MM.1S (cell line): Measurements from ENCODE around the gene C2CD2.

ENCODE experiments used
- DNase-seq: peaks from one replicate; pipeline ENCODE4 v3.0.0-alpha.2; 2015
- H2AFZ ChIP-seq: fragments of 300-600 bp; sonication (generic); 2 replicates; pipeline ENCODE4 v1.6.0; 2016; ENCODE audit warnings: antibody characterized with exemption, low read length
- H3F3A ChIP-seq: fragments of 300-600 bp; sonication (generic); 2 replicates; pipeline ENCODE4 v1.6.1; 2016; ENCODE audit warnings: mild to moderate bottlenecking, antibody characterized with exemption, low read length, moderate library complexity, mixed read lengths; ENCODE audit not compliant: insufficient read depth
- H3K27ac ChIP-seq: fragments of 300-600 bp; sonication (generic); 2 replicates; pipeline ENCODE4 v1.5.1; 2016; ENCODE audit warnings: mild to moderate bottlenecking, low read length
- H3K27me3 ChIP-seq: fragments of 300-600 bp; sonication (generic); replicated peaks from 2 replicates; pipeline ENCODE4 v1.6.0; 2016; ENCODE audit warnings: low read length; ENCODE audit not compliant: insufficient read depth
- H3K36me3 ChIP-seq: fragments of 300-600 bp; sonication (generic); replicated peaks from 2 replicates; pipeline ENCODE4 v1.6.1; 2016; ENCODE audit warnings: mild to moderate bottlenecking, low read length, mixed read lengths; ENCODE audit not compliant: insufficient read depth
- H3K4me1 ChIP-seq: fragments of 300-600 bp; sonication (generic); 2 replicates; pipeline ENCODE4 v1.6.1; 2016; ENCODE audit warnings: low read length, mixed read lengths
- H3K4me2 ChIP-seq: fragments of 300-600 bp; sonication (generic); 2 replicates; pipeline ENCODE4 v1.6.0; 2016; ENCODE audit warnings: low read depth, low read length
- H3K4me3 ChIP-seq: fragments of 300-600 bp; sonication (generic); 2 replicates; pipeline ENCODE4 v1.5.1; 2016; ENCODE audit warnings: low read length, mixed read lengths
- H3K79me2 ChIP-seq: fragments of 300-600 bp; sonication (generic); 2 replicates; pipeline ENCODE4 v1.6.1; 2016; ENCODE audit warnings: mixed run types, low read length, mixed read lengths
- H3K9ac ChIP-seq: fragments of 300-600 bp; sonication (generic); 2 replicates; pipeline ENCODE4 v1.6.1; 2016; ENCODE audit warnings: low read length, mixed read lengths
- H3K9me2 ChIP-seq: fragments of 300-600 bp; sonication (generic); replicated peaks from 2 replicates; pipeline ENCODE4 v1.6.1; 2016; ENCODE audit warnings: mild to moderate bottlenecking, low read length, mixed read lengths; ENCODE audit not compliant: insufficient read depth
- H3K9me3 ChIP-seq: fragments of 300-600 bp; sonication (generic); replicated peaks from 2 replicates; pipeline ENCODE4 v1.6.1; 2016; ENCODE audit warnings: mild to moderate bottlenecking, low read length, mixed read lengths; ENCODE audit not compliant: insufficient read depth
- H4K20me1 ChIP-seq: fragments of 300-600 bp; sonication (generic); 2 replicates; pipeline ENCODE4 v1.6.1; 2016; ENCODE audit warnings: mild to moderate bottlenecking, low read length, moderate library complexity, mixed read lengths; ENCODE audit not compliant: insufficient read depth
- EZH2 ChIP-seq: fragments of 300-600 bp; sonication (generic); optimal IDR thresholded peaks from 2 replicates; pipeline ENCODE3; 2017; ENCODE audit warnings: low read depth, mild to moderate bottlenecking, antibody characterized with exemption, low read length, mixed read lengths
- EZH2phosphoT487 ChIP-seq: fragments of 300-600 bp; sonication (generic); IDR thresholded peaks from 2 replicates; pipeline ENCODE4 v1.6.1; 2018; ENCODE audit warnings: antibody characterized with exemption, low read length
- TF ChIP-seq, protein P1 (sequence below): fragments of 300-600 bp; sonication (generic); IDR thresholded peaks from 2 replicates; pipeline ENCODE4 v1.5.1; 2016; ENCODE audit warnings: antibody characterized with exemption, low read length, mixed read lengths

Gene C2CD2

DNA sequence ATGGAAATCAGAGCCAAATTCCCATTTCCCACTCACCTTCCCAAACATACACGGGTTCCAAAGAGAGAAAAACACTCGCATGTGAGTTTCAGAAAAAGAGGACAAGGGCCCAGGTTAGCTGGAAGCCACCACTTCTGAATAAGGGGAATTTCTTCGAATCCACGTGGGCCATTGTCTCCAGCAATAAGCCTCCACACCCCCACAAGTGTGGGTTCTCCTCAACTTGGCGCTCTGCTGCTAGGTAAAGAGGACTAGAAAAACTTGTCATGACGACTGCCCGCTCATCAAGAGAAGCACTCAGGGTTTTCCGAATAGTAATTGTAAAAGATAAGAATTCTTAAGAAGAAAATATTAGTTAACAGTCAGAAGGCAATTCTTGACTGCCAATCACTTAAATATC is 105.3 kb downstream of the C2CD2 start:
- Histone ChIP-seq H3K9ac (no peak overlapping the region), H3K4me1 (no peaks in the 10 kb centered on the region), H3K79me2 (no peaks in the 10 kb centered on the region), H4K20me1 (no peaks in the 10 kb centered on the region), H3K9me2 (no peaks in the 10 kb centered on the region), H3K36me3 (no peaks in the 10 kb centered on the region), H3K27ac (no peak overlapping the region), H3F3A (no peaks in the 10 kb centered on the region), H3K9me3 (no peaks in the 10 kb centered on the region), H3K4me3 (no peak overlapping the region), H2AFZ (no peak overlapping the region), H3K4me2 (no peak overlapping the region), H3K27me3 (no peaks in the 10 kb centered on the region)
- TF ChIP-seq, protein P1, sequence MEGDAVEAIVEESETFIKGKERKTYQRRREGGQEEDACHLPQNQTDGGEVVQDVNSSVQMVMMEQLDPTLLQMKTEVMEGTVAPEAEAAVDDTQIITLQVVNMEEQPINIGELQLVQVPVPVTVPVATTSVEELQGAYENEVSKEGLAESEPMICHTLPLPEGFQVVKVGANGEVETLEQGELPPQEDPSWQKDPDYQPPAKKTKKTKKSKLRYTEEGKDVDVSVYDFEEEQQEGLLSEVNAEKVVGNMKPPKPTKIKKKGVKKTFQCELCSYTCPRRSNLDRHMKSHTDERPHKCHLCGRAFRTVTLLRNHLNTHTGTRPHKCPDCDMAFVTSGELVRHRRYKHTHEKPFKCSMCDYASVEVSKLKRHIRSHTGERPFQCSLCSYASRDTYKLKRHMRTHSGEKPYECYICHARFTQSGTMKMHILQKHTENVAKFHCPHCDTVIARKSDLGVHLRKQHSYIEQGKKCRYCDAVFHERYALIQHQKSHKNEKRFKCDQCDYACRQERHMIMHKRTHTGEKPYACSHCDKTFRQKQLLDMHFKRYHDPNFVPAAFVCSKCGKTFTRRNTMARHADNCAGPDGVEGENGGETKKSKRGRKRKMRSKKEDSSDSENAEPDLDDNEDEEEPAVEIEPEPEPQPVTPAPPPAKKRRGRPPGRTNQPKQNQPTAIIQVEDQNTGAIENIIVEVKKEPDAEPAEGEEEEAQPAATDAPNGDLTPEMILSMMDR: no peak
- TF ChIP-seq EZH2phosphoT487: no peak
- no peak for TF ChIP-seq EZH2
- DNase-seq: no peak

GRCh38 chr21:41847066-41847804 is 106.6 kb downstream of the C2CD2 start:
- no peaks in the 10 kb centered on the region for H4K20me1 ChIP-seq
- no peaks in the 10 kb centered on the region for H3F3A ChIP-seq
- H3K9ac ChIP-seq: no peak overlapping the region
- H3K4me3 ChIP-seq: no peak overlapping the region
- no peak overlapping the region for H3K4me2 ChIP-seq
- no peaks in the 10 kb centered on the region for H3K27me3 ChIP-seq
- H2AFZ ChIP-seq: no peak overlapping the region
- H3K4me1 ChIP-seq: no peaks in the 10 kb centered on the region
- H3K9me3 ChIP-seq: no peaks in the 10 kb centered on the region
- no peaks in the 10 kb centered on the region for H3K9me2 ChIP-seq
- TF ChIP-seq, protein P1: no peak
- TF ChIP-seq EZH2phosphoT487 (no peak), EZH2 (no peak)
- no peaks in the 10 kb centered on the region for H3K79me2 ChIP-seq
- H3K27ac ChIP-seq: no peak overlapping the region
- DNase-seq: no peak
- no peaks in the 10 kb centered on the region for H3K36me3 ChIP-seq

DNA sequence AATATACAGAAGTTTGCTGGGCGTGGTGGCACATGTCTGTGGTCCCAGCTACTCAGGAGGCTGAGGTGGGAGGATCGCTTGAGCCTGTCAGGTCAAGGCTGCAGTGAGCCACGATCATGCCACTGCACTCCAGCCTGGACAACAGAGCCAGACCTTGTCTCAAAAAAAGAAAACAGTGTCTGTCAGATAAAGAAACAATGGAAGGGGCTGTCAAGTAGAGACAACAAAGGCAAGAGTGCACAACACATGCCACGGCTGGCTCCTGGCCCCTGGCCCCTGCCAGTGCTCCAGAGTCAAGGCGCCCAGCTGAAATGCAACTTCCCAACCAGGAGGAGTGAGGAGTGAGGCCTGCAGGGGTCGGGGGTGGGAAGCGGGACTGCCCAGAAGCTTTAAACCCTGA is 107.3 kb downstream of the C2CD2 start:
- no peak overlapping the region for H3K4me2 ChIP-seq
- no peaks in the 10 kb centered on the region for H3K9me3 ChIP-seq
- H3K4me3 ChIP-seq: no peak overlapping the region
- no peak for TF ChIP-seq EZH2phosphoT487
- no peak for TF ChIP-seq EZH2
- no peaks in the 10 kb centered on the region for H3F3A ChIP-seq
- no peaks in the 10 kb centered on the region for H3K27me3 ChIP-seq
- no peak overlapping the region for H3K27ac ChIP-seq
- H3K9me2 ChIP-seq: no peaks in the 10 kb centered on the region
- no peak overlapping the region for H3K9ac ChIP-seq
- no peak for DNase-seq
- H3K4me1 ChIP-seq: no peaks in the 10 kb centered on the region
- H3K36me3 ChIP-seq: no peaks in the 10 kb centered on the region
- H3K79me2 ChIP-seq: no peaks in the 10 kb centered on the region
- no peak overlapping the region for H2AFZ ChIP-seq
- H4K20me1 ChIP-seq: no peaks in the 10 kb centered on the region

- Histone ChIP-seq H3K27ac (no peak overlapping the region), H3K9ac (no peak overlapping the region)
Observed at GRCh38 chr21:41846033-41846317, 107.8 kb downstream of the C2CD2 start.

More at GRCh38 chr21:41846033-41846317, 107.8 kb downstream of the C2CD2 start:
- Histone ChIP-seq H3K4me1 (no peaks in the 10 kb centered on the region), H3F3A (no peaks in the 10 kb centered on the region), H3K9me3 (no peaks in the 10 kb centered on the region), H3K4me3 (no peak overlapping the region), H4K20me1 (no peaks in the 10 kb centered on the region), H3K9me2 (no peaks in the 10 kb centered on the region), H3K79me2 (no peaks in the 10 kb centered on the region), H3K27me3 (no peaks in the 10 kb centered on the region), H3K36me3 (no peaks in the 10 kb centered on the region), H2AFZ (no peak overlapping the region), H3K4me2 (no peak overlapping the region)
- TF ChIP-seq EZH2: no peak
- TF ChIP-seq EZH2phosphoT487: no peak
- TF ChIP-seq, protein P1: no peak
- DNase-seq: no peak
